WTC11 (cell line): ENCODE data around the gene CHD3.

Experiments used
- CBFB ChIP-seq: sonication (generic); formaldehyde crosslinking; IDR thresholded peaks from 2 replicates; pipeline ENCODE4 v1.8.1; 2022; ENCODE audit warnings: mild to moderate bottlenecking, low read depth, missing genetic modification reagents
- CREB1 ChIP-seq: sonication (generic); formaldehyde crosslinking; IDR thresholded peaks from 2 replicates; pipeline ENCODE4 v1.8.0; 2023; ENCODE audit warnings: mild to moderate bottlenecking, missing genetic modification reagents
- ESRRA ChIP-seq: sonication (generic); formaldehyde crosslinking; IDR thresholded peaks from 2 replicates; pipeline ENCODE4 v1.8.1; 2022; ENCODE audit warnings: mild to moderate bottlenecking, missing genetic modification reagents, borderline replicate concordance
- IRF2 ChIP-seq: sonication (generic); formaldehyde crosslinking; IDR thresholded peaks from 2 replicates; pipeline ENCODE4 v1.8.0; 2022; ENCODE audit warnings: low read depth, missing genetic modification reagents, borderline replicate concordance
- NR2C2 ChIP-seq: sonication (generic); formaldehyde crosslinking; IDR thresholded peaks from 2 replicates; pipeline ENCODE4 v1.8.0; 2022; ENCODE audit warnings: mild to moderate bottlenecking, missing genetic modification reagents
- NR3C1 ChIP-seq: sonication (generic); formaldehyde crosslinking; conservative IDR thresholded peaks from 2 replicates; pipeline ENCODE4 v1.8.1; 2023; ENCODE audit warnings: low read depth, mild to moderate bottlenecking, missing genetic modification reagents
- SMAD3 ChIP-seq: sonication (generic); formaldehyde crosslinking; IDR thresholded peaks from 2 replicates; pipeline ENCODE4 v1.8.0; 2022; ENCODE audit warnings: missing genetic modification reagents, mild to moderate bottlenecking, borderline replicate concordance
- ZNF416 ChIP-seq: fragments of 250-450 bp; sonication (Bioruptor Pico); IDR thresholded peaks from 2 replicates; pipeline ENCODE4 v1.9.0; 2021; ENCODE audit warnings: mild to moderate bottlenecking, inconsistent platforms
- TF ChIP-seq, protein P1 (sequence below): fragments of 200-600 bp; IDR thresholded peaks from 2 replicates; pipeline ENCODE4 v1.8.0; 2022; ENCODE audit warnings: antibody characterized with exemption
- TF ChIP-seq, protein P2 (sequence below): sonication (generic); formaldehyde crosslinking; IDR thresholded peaks from 2 replicates; pipeline ENCODE4 v1.8.1; 2022; ENCODE audit warnings: mild to moderate bottlenecking, moderate library complexity, missing genetic modification reagents
- TF ChIP-seq, protein P3 (sequence below): fragments of 250-450 bp; sonication (Bioruptor Pico); IDR thresholded peaks from 2 replicates; pipeline ENCODE4 v1.9.0; 2021; ENCODE audit warnings: mild to moderate bottlenecking, borderline replicate concordance

DNA sequence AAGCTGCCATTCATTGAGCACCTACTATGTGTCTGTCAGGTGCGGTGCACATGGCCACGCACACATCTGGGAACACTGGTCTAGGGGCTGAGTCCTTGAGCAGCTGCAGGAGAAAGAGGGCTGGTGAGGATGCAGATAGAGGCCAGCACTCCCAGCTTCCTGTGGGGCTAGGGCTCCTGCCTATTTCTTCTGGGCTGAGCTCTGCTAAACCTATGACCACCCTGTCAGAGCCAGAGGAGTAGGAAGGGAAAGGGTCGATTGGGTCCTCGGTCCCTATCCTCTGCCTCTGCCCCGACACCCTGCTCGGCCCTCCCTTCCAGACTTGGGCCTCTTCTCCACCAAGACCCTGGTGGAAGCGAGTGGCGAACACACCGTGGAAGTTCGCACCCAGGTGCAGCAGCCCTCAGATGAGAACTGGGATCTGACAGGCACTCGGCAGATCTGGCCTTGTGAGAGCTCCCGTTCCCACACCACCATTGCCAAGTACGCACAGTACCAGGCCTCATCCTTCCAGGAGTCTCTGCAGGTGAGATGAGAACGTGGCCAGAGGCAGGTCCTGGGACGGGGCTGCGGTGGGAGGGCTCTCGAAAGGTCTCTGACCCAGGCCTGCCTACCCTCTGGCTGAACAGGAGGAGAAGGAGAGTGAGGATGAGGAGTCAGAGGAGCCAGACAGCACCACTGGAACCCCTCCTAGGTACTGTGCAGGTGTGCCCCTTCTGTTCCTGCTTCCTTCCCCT, 37.7 kb upstream of the CHD3 start:
- TF ChIP-seq NR3C1 (no peak), ESRRA (CRISPR knock-in tag) (no peak), CBFB (CRISPR knock-in tag) (no peak), SMAD3 (CRISPR knock-in tag) (no peak), ZNF416 (no peak), NR2C2 (no peak), CREB1 (no peak), IRF2 (CRISPR knock-in tag) (no peak)
- TF ChIP-seq, protein P1, sequence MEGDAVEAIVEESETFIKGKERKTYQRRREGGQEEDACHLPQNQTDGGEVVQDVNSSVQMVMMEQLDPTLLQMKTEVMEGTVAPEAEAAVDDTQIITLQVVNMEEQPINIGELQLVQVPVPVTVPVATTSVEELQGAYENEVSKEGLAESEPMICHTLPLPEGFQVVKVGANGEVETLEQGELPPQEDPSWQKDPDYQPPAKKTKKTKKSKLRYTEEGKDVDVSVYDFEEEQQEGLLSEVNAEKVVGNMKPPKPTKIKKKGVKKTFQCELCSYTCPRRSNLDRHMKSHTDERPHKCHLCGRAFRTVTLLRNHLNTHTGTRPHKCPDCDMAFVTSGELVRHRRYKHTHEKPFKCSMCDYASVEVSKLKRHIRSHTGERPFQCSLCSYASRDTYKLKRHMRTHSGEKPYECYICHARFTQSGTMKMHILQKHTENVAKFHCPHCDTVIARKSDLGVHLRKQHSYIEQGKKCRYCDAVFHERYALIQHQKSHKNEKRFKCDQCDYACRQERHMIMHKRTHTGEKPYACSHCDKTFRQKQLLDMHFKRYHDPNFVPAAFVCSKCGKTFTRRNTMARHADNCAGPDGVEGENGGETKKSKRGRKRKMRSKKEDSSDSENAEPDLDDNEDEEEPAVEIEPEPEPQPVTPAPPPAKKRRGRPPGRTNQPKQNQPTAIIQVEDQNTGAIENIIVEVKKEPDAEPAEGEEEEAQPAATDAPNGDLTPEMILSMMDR, result no peak
- TF ChIP-seq, protein P2, sequence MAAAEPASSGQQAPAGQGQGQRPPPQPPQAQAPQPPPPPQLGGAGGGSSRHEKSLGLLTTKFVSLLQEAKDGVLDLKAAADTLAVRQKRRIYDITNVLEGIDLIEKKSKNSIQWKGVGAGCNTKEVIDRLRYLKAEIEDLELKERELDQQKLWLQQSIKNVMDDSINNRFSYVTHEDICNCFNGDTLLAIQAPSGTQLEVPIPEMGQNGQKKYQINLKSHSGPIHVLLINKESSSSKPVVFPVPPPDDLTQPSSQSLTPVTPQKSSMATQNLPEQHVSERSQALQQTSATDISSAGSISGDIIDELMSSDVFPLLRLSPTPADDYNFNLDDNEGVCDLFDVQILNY, result no peak
- TF ChIP-seq, protein P3, sequence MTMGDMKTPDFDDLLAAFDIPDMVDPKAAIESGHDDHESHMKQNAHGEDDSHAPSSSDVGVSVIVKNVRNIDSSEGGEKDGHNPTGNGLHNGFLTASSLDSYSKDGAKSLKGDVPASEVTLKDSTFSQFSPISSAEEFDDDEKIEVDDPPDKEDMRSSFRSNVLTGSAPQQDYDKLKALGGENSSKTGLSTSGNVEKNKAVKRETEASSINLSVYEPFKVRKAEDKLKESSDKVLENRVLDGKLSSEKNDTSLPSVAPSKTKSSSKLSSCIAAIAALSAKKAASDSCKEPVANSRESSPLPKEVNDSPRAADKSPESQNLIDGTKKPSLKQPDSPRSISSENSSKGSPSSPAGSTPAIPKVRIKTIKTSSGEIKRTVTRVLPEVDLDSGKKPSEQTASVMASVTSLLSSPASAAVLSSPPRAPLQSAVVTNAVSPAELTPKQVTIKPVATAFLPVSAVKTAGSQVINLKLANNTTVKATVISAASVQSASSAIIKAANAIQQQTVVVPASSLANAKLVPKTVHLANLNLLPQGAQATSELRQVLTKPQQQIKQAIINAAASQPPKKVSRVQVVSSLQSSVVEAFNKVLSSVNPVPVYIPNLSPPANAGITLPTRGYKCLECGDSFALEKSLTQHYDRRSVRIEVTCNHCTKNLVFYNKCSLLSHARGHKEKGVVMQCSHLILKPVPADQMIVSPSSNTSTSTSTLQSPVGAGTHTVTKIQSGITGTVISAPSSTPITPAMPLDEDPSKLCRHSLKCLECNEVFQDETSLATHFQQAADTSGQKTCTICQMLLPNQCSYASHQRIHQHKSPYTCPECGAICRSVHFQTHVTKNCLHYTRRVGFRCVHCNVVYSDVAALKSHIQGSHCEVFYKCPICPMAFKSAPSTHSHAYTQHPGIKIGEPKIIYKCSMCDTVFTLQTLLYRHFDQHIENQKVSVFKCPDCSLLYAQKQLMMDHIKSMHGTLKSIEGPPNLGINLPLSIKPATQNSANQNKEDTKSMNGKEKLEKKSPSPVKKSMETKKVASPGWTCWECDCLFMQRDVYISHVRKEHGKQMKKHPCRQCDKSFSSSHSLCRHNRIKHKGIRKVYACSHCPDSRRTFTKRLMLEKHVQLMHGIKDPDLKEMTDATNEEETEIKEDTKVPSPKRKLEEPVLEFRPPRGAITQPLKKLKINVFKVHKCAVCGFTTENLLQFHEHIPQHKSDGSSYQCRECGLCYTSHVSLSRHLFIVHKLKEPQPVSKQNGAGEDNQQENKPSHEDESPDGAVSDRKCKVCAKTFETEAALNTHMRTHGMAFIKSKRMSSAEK (CRISPR knock-in tag), result no peak
